Brain microvascular endothelial cell (primary cell): ENCODE data around the gene IL34.
A peak's percentile ranks its signal among the peaks of the same experiment; 100 is the strongest.

Experiments used
- DNase-seq: peaks from one replicate; pipeline ENCODE4 v3.0.0-alpha.2; 2020
- H3K27ac ChIP-seq: fragments of 250-450 bp; sonication (Bioruptor Pico); 2 replicates; pipeline ENCODE4 v1.5.1; 2020; ENCODE audit warnings: mild to moderate bottlenecking, moderate library complexity
- H3K27me3 ChIP-seq: fragments of 250-450 bp; sonication (Bioruptor Pico); replicated peaks from 2 replicates; pipeline ENCODE4 v1.5.1; 2020; ENCODE audit warnings: mild to moderate bottlenecking
- H3K36me3 ChIP-seq: fragments of 250-450 bp; sonication (Bioruptor Pico); replicated peaks from 2 replicates; pipeline ENCODE4 v1.5.1; 2020; ENCODE audit warnings: mild to moderate bottlenecking
- H3K4me3 ChIP-seq: 2 replicates; pipeline ENCODE4 v1.5.1; 2011; ENCODE audit warnings: low read depth, mild to moderate bottlenecking, control low read depth, low read length, moderate library complexity
- in situ Hi-C: cut with HindIII; loops from 2 replicates; pipeline ENCODE4 v1.10.0; 2017; ENCODE audit warnings: low sequenced_read_pairs, low pct_ligation_motif_present
- TF ChIP-seq, protein P1 (sequence below): IDR thresholded peaks from 2 replicates; pipeline ENCODE4 v1.5.1; 2011; ENCODE audit warnings: low read depth, mild to moderate bottlenecking, moderate library complexity, low read length, control low read depth, inconsistent platforms; ENCODE audit errors: missing control alignments

The IL34 gene

DNA sequence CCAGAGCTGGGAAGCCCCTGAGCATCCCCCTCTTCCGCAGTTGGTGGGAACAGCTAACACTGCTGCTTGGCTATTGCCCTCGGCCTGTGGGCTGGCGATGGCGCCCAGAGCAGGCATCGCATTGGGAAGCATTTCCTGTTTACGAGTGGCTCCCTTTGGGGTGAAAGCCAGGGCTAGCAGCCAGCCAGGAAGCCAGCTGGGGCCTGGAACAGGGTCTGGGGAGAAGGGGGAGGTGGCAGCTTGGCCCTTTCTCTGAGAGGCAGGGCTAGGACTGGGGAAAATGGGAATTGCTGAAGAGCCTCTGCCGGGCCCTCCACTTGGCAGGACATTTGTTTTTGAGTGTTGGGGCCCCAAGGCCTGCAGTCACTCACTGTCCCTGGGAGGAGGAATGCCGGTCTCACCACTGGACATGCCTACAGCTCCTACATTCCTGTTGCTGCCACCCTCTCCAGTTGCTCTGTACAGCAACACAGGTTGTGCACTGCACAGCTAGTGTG lies 41.9 kb downstream of the IL34 start:
- H3K36me3 ChIP-seq, result no peaks in the 10 kb centered on the region
- in situ Hi-C loops, result no loop called here
- no peak overlapping the region for H3K4me3 ChIP-seq
- no peak for DNase-seq
- no peaks in the 10 kb centered on the region for H3K27me3 ChIP-seq
- TF ChIP-seq, protein P1, sequence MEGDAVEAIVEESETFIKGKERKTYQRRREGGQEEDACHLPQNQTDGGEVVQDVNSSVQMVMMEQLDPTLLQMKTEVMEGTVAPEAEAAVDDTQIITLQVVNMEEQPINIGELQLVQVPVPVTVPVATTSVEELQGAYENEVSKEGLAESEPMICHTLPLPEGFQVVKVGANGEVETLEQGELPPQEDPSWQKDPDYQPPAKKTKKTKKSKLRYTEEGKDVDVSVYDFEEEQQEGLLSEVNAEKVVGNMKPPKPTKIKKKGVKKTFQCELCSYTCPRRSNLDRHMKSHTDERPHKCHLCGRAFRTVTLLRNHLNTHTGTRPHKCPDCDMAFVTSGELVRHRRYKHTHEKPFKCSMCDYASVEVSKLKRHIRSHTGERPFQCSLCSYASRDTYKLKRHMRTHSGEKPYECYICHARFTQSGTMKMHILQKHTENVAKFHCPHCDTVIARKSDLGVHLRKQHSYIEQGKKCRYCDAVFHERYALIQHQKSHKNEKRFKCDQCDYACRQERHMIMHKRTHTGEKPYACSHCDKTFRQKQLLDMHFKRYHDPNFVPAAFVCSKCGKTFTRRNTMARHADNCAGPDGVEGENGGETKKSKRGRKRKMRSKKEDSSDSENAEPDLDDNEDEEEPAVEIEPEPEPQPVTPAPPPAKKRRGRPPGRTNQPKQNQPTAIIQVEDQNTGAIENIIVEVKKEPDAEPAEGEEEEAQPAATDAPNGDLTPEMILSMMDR, result no peak
- H3K27ac ChIP-seq, result no peak overlapping the region

DNA sequence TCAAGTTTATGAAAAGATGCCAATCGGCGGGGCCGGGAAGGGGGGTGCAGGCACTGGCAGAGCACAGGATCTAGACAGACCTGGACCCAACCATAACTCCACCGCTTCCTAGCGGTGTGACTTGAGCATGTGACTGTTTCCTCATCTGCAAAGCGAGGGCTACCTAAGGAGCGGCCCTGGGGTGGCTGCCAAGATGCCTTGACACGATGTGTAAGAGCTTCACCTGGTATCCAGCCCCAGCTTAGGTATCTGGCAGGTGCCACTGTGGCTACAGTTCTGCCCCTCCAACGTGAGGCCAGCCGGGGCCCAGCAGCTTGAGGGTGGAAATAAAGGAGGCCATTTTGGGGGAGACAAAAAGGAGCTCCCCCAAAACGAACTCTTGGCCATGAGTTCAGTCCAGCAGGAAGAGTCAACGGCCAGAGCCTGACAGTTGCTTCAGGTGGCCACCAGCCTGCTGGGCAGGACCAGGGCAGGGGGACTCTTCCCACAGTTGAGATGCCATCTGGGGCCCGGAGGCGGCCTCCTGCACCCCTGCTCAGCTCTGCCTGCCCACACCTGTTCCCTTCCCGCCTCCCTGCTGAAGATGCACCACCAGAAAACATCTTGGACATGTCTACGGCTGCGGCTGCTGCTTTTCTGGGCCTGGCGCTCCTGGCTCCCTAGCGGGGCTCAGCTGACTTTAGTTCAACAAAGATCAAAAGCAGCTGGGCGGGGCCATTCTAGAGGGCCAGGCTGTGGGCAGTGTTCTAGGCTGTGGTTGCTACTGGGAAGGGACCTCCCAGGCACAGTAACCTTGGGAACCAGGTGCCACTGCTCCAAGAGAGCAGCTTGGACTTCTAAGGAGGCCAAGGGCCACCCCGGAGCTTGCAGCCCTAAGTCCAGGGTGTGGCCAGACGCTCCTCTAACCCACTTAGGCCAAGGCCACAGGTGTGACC lies 42.9 kb downstream of the IL34 start:
- no peak overlapping the region for H3K27ac ChIP-seq
- in situ Hi-C loops, result no loop called here
- H3K36me3 ChIP-seq, result no peaks in the 10 kb centered on the region
- no peaks in the 10 kb centered on the region for H3K27me3 ChIP-seq
- H3K4me3 ChIP-seq, result no peak overlapping the region
- DNase-seq, result no peak
- TF ChIP-seq, protein P1, result no peak

DNA sequence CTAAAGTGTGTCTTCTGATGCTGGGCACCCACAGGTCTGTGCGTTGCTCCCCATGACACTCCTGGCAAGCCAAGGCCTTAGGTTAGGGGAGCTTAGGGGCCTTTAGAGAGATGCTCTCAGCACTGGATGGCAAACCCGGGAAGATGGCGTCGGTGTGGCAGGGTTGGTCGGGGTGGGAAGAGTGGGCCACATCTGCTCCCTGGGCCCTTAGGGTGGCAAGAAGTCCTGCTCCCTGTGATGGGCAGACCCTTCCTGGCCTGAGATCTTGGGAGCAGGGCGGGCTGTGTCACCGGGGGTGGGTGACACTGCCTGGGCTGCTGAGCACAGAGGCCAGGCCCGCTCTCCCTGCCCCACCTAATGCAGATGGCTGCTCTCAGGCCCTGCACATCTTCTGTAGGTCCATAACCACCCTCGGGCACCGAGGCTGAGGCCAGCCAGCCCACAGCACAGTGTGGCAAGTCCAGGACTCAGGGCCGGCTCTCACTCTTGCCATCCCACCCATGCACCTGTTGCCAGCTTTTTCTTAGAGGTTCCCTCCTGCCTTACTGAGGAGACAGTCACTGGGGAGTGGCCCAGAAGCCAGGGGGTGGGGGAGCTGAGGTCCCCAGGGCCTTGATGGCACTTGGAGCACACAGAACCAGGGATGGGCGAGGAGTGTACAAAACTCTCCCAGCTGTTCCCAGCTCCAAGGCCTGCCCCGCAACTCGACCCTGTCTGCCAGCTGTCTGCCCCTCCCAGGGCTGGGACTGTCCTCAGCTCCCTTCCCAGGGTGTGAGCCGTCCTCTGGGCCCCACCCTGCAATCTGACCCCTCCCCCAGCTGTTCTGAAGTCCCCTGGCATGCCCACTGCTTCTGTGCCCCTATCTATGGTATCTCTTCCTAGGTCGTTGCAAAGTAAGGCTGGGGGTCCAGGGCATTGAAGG lies 43.9 kb downstream of the IL34 start:
- Histone ChIP-seq H3K4me3 (no peak overlapping the region), H3K27me3 (no peaks in the 10 kb centered on the region), H3K27ac (no peak overlapping the region), H3K36me3 (no peaks in the 10 kb centered on the region)
- TF ChIP-seq, protein P1, result no peak
- in situ Hi-C loops, result no loop called here
- DNase-seq, result no peak

DNA sequence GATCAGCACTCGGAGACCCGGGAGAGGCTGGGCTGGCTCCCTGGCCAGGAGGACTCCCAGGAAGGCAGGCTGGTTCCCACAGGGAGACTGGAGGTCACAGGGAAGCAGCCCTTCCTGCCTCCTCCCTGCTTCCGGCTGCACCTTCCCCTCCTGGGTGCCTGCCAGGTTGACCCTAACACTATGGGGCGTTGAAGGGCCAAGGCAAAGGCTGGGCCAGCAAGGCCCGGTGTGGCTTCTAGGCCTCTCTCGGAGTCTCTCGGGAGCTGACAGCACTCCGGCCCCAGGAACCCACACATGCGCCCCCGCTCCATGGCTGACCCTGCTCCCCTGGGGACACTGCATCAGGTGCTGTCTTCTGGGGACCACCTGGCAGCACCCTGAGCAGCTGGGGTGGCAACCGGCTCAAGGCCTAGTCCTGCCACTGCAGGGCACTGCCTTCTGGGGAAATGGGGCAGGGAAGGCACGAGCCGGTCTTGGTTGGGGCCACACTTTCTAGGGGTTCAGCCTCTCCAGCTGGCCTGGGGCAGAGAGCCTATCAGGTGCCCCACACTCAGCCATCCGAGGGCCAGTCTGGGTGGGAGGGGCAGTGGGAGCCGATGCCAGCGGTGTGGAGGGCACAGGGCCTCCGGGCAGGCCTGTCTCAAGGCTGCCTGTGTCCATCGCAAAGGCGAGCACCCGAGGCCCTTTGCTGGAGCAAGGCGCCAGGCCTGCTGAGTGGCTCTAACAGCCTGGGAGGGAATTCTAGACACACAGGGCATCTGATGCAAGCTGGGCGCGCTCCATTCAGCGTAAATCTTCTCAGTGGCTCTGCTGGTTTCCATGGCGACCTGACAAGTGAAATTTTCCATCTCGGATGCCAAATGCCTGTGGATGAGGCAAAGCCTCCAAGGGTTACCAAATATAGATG lies 45.1 kb downstream of the IL34 start:
- H3K36me3 ChIP-seq, result no peaks in the 10 kb centered on the region
- DNase-seq, result peak; percentile 84
- no peak overlapping the region for H3K27ac ChIP-seq
- TF ChIP-seq, protein P1, result no peak
- in situ Hi-C loops, result no loop called here
- no peak overlapping the region for H3K4me3 ChIP-seq
- H3K27me3 ChIP-seq, result no peaks in the 10 kb centered on the region

DNA sequence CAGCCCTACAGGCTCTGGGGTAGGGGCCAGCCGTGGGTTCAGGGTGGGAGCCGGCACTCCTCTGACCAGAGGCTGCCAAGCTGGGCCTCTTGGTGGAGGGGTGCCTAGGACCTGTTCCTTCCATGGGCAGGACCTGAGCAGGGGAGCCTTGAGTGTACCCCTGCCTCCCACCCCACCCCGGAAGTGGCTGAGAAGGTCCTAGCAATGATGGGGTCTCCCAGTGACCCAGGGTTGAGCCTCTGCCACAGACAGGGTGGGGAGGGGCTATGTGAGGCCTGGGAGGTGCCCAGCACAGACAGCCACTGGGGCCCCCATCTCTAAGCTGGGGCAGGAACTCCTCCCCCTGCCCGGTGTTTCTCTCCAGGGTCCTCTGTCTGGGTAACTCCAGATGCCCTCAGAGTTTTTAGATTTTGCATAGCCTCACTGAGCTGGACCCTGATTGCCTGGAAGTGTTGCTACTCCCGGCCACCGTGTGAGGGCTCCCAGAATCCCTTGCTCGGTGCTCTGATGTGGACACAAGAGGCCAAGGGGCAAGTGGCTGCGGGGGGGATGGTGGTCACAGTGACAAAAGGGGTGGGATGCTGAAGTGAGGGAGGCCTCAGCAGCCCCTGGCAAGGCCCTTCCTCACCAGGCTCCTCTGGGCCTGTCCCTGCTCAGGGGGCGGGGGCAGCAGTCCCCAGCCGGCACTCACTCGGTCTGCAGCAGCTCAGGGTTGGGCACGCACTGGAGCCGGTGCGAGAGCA lies 45.9 kb downstream of the IL34 start:
- H3K4me3 ChIP-seq, result no peak overlapping the region
- in situ Hi-C loops, result no loop called here
- H3K27me3 ChIP-seq, result no peaks in the 10 kb centered on the region
- no peak for DNase-seq
- H3K27ac ChIP-seq, result no peak overlapping the region
- TF ChIP-seq, protein P1, result no peak
- no peaks in the 10 kb centered on the region for H3K36me3 ChIP-seq
